Stimulated activated CD8-positive, alpha-beta memory T cell treated with anti-CD3 and anti-CD28 coated beads, Interleukin-15, amount 100 ng/mL, for 1 hour (primary cell): Measurements from ENCODE around the gene CABLES2.

ENCODE experiments used
- DNase-seq: peaks from one replicate; pipeline ENCODE4 v3.0.0-alpha.2; 2020; ENCODE audit warnings: low read depth

The CABLES2 gene

GRCh38 chr20:62405108-62405980, 1.7 kb downstream of the CABLES2 start:
- DNase-seq: no peak

- DNase-seq: no peak
Observed at GRCh38 chr20:62404761-62405107, 2.4 kb downstream of the CABLES2 start.

GRCh38 chr20:62404112-62404665, 2.9 kb downstream of the CABLES2 start:
- DNase-seq: no peak

- no peak for DNase-seq
Observed at GRCh38 chr20:62403331-62403730, 3.8 kb downstream of the CABLES2 start.

- no peak for DNase-seq
Observed at GRCh38 chr20:62402456-62403150, 4.5 kb downstream of the CABLES2 start.

GRCh38 chr20:62401331-62401779, 5.7 kb downstream of the CABLES2 start:
- DNase-seq: no peak

GRCh38 chr20:62400541-62400940, 6.5 kb downstream of the CABLES2 start:
- DNase-seq: no peak

- no peak for DNase-seq
Observed at GRCh38 chr20:62400021-62400420, 7.1 kb downstream of the CABLES2 start.

- no peak for DNase-seq
Observed at GRCh38 chr20:62398120-62398821, 8.8 kb downstream of the CABLES2 start.

GRCh38 chr20:62396367-62397239, 10.5 kb downstream of the CABLES2 start:
- DNase-seq: no peak

- DNase-seq: no peak
Observed at GRCh38 chr20:62395311-62396242, 11.5 kb downstream of the CABLES2 start.

GRCh38 chr20:62394248-62395245, 12.5 kb downstream of the CABLES2 start:
- no peak for DNase-seq

GRCh38 chr20:62393830-62394229, 13.3 kb downstream of the CABLES2 start:
- DNase-seq: no peak

- DNase-seq: no peak
Observed at GRCh38 chr20:62393335-62393665, 13.8 kb downstream of the CABLES2 start.

- DNase-seq: no peak
Observed at GRCh38 chr20:62392621-62393334, 14.3 kb downstream of the CABLES2 start.

- DNase-seq: no peak
Observed at GRCh38 chr20:62392077-62392418, 15.0 kb downstream of the CABLES2 start.

- no peak for DNase-seq
Observed at GRCh38 chr20:62391165-62392076, 15.7 kb downstream of the CABLES2 start.
